Activated CD8-positive, alpha-beta memory T cell treated with anti-CD3 and anti-CD28 coated beads, Interleukin-2, amount 50 U/mL, for 4 hours (primary cell): ENCODE measurements around the gene ARHGAP4.

Source experiments
- DNase-seq: peaks from one replicate; pipeline ENCODE4 v3.0.0-alpha.2; 2020

Gene ARHGAP4

DNA sequence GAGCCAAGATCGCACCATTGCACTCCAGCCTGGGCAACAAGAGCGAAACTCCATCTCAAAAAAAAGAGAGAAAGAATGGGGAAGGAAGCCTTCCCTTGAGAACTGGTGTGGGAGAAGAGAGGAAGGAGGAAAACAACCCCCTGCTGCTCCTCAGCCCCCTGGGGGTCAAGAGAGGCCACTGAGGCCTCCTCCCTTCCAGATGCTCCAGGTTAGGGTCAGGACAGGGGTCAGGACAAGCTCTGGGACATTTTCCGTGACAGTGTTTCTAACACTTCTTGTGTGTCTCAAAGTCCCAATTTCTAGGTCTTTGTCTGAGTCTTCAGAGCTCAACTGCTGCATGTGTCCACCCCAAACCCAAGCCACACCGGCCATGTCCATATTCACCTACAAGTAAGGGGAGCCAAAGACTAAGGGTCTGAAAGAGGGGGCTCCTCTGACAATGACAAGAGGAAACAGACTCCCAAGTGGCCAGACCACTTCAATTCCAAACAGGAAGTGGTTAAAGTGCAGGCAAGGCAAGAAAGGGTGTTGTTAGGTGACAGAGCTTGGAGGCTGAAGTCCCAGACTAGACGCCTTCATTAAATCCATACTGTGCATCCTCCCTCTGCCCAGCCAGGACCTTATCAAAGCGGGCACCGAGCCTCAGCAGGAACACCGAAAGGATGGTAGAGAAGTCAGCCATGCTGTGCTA, 48.3 kb downstream of the ARHGAP4 start:
- DNase-seq, result no peak

DNA sequence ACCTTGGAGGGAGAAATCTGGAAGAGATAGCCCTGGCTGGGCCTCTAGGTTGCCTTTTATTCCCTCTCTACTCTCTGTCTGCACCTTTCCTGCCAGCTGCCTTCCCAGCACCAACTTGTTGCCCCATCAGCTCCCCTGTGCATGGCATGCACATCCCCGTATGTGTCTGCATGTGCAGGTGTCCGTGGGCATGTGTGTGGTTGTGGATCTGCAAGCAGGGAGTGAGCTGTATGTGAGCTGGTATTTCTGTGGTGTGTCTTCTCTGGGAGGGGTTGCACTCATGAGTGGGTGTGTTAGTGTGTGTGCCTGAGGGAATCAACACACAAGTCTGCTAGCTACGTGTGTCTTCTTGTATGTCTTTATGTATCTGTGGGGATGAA, 50.0 kb downstream of the ARHGAP4 start:
- no peak for DNase-seq

DNA sequence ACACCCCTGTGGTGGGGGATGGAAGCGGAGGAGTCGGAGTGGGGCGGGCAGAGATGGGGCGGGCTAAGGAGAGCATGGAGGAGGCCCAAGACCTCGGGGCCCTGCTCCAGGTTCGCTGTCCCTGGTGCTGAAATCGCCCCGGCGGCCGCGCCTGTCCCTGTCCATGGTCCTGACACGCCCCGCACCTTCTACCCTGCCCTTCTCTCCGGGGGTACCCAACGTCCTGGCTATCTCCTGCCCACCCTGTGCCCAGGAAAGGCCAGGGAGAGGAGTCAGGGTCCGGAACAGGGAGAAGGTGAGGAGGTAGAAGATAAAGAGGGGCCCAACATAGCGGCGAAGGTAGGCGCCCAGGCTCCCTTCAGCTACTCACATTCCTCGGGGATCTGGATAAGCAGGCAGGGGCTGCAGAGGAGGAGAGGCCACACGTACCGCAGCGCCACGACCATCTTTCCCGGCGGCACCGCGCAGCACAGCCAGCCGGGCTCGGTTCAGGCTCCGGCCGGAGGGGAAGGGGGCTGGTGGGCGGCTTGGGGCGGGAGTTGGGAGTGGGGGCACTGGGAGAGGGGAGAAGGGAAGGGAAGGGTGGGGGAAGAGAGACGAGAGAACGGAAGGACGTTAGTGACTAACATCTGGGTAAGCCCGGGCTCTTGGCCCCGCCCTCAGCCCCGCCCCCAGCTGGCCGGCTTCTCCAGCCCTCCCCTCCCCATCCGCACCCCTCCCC, 50.5 kb downstream of the ARHGAP4 start:
- DNase-seq, result peak; percentile 70

DNA sequence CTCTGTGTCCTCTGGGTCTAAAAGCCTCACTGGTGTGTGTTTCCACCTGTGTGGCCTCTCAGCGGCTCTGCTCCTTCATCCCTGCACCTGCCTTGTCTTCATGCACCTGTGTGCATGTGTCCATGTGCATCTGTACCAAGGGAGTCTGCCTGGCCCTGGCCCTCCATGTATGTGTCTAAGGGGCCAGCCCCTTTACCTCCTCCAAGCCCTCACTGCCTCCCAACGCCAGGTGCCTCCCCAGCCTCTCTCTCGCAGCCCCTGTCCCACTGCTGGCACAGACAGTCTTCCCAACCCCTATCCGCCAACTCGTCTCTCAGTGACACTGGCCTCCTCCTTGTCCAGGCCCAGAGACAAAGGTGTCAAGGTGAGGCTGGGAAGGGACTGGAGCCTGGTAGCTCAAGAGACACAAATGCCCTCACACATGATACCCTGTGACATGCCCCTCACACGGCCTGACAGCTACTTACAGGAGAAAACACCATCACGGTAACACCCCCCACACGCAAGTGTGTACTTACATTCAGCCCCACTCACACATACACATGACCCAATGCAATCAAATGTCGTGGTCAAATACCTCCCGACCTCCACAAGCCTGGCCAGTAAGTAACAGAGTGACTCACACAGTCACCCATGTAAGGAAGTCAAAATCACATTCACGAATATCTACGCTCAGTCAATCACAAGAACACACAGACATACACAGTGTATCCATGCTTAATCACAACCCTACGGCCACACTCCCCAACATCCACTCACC, 51.5 kb downstream of the ARHGAP4 start:
- no peak for DNase-seq

DNA sequence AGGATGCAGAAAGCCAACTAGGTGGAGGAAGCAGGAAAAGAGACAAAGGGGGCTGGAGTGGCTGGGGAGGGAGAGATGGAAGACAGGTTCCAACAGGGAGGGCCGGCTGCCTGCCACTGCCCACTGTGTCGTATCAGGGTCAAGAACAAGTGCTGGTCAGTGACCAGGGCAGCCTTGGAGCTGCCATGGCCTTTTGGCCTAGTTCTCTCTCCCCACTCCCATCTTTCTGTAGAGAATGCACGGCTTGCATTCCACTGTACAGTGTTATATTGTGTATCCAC, 52.0 kb downstream of the ARHGAP4 start:
- no peak for DNase-seq

DNA sequence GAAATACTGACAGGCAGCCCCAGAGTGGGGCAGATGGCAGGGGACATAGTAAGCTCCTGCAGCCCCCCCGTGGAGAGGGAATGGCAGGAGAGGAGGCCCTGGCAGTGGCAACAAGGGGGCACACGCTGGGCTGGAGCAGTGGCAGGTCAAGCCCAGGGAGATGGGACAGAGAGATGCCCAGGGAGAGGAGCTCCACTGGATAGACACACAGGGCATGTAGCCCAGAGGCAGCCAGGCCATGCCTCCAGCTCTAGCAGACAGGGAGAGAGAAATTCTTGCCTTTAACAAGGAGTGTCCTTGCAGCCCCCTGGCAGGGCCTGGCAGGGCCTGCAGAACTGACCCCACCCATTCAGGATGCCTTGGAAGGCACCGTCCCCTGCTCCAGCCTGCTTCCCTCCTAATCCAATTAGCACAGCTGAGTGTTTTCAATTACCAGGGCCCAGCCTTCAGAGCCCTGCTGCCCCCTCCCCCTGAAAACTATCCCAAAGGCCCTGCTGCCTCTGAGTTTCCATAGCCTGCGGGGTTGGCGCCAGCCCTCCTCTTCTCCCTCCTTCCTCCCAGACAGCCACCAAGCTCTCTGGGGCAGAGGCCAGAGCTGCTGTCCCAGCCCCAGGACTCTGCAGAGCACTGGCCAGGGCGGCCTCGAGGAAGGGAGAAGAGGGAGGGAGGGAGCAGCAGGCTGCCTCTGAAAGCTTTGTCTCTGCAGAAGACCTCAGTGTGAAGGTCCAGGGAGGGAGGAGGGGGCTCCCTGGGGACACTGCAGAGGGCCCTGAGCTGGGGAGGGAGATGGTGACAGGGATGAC, 52.6 kb downstream of the ARHGAP4 start:
- DNase-seq, result no peak

DNA sequence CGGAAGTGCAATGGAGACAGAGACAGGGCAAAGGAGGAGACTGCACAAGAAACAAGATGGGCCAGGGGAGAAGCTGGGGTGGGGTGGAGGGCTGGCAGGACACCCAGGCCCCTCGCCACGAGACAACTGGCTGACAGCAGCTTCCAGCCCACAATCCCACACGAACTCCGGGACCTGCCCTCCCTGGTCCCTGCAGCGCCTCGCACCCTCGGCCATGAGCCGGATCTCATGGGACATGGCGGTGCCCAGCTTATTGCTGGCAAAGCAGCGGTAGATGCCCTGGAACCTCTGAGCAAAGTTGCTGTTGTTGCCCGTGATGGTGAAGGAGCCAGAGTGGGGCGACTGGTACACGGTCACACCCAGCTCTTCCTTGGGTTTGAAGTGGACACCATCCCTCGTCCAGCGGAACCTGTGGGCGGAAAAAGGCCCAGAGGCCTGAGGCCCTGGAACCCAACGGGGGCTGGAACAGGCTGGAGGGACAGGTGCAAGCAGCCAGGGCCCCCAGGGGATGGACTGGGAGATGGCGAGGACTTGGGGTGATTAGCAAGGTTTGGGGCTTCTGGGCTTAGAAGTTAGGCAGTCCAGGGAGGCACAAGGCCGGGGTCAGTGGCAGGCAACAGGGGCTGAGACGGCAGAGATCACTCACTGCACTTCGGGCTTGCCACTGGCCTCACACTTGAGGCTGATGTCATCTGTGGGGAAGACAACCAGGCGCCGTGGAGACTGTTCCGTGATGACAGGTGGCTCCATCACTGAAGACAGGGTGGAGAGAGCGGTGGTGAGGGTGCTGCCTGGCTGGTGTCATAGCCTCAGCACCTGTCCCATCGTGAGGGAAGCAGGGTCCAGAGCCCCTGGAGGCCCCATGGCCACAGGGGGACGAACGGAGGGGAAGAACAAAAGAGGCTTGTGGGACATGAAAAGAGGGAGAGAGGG, 53.9 kb downstream of the ARHGAP4 start:
- no peak for DNase-seq

DNA sequence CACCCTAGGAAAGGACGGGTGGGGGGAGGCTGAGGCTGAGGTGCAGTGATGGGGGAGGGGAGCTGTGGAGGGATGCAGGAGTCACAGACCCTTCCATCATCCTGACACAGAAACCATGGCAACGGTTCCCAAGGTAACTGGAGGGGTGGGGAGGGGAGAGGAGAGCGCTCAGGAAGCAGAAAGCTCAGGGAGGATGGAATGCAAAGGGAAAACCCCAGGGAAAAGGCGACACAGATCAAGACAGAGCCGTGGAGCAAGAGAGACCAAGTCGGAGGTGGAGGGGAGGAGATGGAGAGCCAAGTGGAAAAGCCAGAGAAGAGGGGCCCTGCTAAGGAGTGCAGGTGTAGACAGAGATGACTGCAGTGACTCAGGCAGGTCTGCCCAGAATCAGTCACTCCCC, 54.6 kb downstream of the ARHGAP4 start:
- DNase-seq, result no peak

DNA sequence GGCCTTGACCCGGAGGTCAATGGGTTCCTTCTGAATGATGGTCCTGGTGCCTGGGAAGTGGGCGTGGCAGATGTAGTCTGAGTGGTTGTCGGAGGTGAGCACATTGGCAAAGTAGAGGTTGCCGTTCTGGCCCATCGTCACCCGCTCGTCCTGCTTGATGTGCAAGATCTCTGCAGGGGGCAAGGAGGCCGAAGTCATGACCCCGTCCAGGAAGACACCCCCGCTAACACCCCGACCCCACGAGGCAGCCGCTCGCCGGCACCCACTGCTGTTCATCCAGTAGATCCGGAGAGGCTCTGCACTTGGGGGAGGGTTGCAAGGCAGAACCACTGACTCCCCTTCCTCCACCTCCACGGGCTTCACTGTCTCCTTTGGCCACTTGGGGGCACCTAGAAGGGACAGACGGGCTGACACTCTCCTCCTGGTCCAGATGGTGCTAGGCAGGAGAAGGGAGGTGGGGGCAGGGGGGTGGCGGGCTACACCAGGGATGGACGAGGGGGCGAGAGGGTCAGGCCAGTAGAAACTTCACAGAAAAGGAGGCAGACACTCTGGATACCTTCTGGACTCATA, 55.2 kb downstream of the ARHGAP4 start:
- no peak for DNase-seq

DNA sequence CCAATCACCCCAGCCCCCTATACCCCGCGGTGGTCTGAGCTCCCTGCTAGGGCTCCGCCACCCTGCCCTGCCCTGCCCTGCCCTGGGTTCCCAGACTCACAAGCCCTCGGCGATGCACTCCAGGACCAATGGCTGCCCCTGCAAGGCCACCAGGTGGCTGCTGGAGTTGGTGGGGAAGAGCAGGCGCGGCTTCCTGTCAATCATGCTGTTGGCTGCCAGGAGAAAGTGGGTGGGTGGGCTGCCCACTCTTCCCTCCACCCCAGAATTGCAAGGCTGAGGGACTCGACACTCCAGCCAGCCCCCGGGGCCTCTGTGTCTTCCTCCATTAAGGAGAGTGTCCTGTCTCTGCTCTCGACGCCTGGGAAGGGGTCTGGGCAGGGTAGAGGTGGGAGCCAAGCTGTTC, 55.8 kb downstream of the ARHGAP4 start:
- no peak for DNase-seq

DNA sequence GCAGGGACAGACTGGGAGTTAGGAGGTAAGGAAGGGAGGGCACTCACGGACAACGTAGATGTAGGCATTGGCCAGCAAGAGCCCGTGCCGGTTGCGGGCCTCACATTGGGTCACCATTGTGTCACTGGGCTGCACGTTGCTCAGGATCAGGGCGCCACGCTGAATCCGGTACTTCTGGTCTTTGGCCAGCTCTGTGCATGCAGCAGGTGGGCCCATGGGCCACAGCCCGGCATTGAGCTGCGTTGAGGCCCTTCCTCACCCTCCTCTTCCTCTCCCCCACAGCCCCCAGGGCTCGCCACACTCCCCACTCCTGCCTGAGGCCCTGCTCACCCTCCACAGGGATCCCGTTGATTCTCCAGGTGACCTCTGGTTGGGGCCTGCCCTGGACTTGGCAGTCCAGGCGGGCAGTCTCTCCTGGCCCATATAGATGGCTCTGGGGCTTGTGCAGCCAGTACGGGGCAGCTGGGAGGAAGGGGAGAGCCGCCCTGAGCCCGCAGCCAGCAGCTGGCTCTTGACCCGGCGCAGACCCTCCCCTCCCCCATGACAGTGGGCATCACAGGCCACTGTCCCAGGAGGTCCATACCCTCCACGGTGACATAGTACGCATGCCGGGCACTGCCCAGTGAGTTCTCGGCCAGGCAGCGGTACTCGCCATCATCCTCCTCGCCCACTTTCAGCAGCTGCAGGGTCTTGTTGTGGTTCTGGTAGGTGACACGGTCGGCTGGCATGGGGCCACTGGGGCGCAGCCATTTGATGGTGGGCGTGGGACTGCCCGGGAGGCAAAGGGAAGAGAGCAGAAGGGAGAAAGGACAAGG, 56.4 kb downstream of the ARHGAP4 start:
- DNase-seq, result no peak

DNA sequence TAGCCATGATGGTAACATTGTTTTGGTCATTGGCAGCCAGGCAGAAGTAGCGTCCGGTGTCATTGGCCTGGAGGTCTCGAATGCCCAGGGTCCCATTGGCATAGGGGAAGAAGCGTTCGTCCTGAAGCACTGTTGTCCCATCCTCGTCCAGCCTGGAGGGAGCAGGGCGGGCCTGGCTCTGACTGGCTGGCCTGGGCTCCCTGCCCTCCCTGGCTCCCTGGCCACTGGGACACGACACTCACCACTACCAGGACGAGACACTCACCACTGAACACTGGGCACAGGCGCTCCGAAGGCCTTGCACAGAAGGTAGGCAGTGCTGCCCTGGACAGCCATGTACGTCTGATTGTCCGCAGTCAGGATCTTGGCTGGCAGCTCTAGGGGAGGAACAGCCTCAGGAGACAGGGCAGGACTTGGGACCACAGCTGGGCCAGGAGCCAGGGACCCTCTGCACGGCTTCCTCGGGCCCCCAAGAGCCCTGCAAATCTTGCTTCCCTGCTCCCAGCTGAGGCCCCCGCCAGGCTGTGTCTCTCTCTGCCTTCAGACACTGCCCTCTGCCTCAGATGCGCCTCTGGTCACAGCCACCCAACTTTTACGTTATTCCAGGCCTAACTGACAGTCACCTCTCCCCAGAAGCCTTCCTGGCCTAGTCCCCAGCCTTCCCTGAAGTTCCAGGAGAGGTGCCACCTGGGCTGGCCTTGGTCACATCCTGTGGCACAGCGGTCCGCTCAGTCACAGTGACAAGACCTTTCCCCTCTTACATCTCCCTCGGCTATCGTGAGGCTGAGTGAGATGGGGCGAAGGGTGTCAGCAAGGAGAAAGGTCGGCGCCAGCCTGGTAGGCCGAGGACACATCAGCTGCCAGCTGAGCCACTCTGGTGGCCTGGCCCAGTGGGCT, 57.2 kb downstream of the ARHGAP4 start:
- no peak for DNase-seq

DNA sequence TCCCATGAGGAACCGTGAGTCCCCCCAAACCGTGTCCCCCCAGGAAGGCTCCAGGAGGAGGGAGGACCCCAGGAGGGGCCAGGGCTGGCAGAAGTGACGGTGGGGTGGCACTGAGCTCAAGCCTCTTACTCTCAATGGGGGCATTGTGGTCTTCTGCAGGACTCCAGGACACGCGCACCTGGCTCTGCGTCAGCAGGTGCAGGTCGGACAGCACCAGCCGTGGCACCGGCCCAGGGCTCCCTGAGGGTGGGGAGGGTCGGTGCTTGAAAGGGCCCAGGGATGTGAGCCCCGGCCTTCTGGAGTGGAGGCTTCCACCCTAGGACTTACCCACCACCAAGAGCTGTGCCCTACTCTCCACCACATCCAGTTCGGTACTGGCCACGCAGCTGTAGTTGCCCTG, 58.4 kb downstream of the ARHGAP4 start:
- no peak for DNase-seq

DNA sequence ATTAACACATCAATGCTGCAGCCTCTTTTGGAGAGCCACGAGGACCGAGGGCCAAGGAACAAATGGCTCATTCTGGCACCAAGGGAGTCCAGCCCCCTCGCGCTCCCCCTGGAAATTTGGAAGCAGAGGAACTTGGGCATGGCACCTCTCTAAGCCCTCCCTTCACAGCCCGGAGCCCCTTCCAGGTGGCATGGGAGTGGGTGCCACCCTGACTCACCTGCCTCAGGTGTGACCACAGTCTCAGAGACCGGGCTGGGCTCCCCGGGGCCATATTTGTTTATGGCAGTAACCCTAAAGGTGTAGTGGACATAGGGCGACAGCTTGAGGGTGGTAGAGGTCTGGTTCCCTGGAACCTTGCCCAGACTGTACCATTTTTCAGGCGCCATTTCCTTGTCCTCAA, 58.9 kb downstream of the ARHGAP4 start:
- DNase-seq, result no peak

DNA sequence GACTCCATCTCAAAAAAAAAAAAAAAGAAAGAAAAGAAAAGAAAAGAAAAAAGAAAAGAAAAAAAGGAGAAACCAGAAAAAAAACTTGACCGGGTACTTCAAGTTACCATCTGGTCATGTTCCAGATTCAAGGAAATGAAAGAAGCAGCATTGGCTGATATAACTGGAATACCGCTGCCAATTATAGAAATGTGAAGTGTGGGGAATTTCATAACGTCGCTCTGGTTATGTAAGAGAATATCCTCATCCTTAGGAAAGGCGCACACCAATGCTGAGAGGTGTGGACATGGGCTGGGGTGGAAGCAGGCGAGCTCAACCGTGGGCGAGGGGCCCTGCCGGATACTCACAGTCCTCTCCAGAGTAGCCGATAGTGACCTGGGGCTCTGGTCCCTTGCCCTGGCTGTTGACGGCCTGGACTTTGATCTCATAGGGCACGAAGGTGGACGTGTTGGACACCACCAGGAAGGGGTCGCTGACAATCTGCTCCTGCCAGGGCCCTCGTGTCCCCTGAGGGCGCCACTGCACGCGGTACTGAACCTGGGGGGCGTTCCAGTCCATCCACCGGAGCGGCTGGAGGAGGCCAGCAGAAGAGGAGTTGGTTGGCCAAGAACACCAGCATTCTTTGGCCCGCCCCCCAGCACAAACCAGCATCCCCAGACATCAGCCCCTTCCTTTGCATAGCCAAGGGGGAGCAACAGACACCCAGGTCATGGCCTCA, 59.6 kb downstream of the ARHGAP4 start:
- DNase-seq, result no peak

DNA sequence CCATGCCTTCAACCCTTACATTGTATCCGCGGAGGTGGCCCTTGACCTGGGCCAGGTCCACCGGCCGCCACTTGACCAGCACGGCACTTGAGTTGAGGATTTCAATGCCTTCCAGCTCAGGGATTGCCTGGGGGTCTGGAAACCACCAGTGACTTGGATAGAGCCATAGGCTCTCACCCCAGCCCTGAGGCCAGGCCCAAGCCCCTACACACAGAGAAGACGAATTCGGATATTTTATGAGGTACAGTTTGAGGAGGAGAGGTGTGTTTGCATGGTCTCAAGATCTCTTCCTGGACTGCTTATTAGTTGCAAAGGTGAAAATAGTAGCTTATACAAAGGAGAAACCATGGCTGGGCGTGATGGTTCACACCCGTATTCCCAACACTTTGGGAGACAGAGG, 60.4 kb downstream of the ARHGAP4 start:
- no peak for DNase-seq

DNA sequence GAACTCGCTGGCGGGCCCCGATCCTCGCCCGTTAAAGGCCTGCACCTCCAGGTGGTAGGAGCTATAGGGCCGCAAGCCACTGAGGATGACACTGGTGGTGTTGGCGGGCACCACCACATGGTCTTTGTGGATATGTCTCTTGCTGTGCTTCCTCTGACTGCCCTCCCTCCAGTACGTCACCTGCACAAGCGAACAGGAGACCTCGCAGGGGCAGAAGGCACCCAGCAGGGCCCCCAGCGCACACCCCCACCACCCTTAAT, 60.8 kb downstream of the ARHGAP4 start:
- no peak for DNase-seq

DNA sequence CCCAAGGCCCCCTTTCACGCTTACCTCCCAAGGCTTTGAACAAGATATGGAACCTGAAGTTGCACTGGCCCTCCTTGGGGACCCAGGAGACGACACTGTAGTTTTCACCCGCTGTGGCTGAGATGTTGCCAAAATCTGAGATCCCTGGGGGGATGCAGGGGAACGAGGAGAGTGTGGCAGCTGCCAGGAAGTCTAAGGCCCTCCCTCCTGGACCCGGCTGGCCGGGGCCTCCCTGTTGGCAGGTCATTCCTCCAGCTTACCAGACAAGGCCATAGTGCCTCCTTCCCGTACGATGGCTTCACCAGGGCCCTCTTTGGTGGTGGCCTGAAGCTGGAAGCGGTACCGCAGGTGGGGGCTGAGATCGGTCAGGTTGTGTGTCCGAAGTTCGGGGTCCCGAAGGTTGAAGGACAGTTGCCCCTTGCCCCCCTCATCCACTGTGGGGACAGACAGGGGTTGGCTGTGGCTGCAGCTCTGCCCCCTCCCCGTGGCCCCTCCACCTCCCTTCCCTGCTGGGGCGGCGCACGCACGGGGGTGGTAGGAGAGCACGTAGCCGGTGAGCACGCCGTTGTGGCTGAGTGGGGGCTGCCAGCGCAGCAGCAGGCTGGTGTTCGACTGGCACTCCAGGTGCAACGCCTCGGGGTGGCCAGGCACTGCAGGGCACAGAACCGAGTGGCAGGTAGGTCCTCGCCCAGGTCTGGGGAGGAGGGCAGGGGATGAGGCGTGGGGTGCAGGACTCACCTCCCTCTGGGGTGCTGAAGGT, 61.3 kb downstream of the ARHGAP4 start:
- no peak for DNase-seq

DNA sequence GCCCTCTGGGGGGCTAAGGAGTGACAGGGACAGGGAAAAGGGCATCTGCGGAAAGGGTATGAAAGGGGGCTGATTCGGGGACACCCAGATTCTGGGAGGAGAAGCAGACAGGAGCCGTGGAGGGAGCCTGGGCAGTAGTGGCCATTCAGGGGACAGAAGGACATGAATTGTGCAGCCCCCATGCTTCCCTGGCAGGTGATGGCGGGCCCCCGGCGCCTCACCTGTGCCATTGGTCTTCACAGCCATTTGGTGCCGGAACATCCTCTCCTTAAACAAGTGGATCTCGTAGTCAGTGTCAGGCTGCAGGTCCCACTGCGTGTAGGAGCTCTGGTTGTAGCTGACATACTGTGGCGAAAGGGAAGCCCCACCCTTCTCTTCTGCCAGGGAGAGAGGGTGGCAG, 62.0 kb downstream of the ARHGAP4 start:
- DNase-seq, result no peak
